Upper lobe of left lung (tissue), 4 donors: ENCODE measurements around the gene HDAC7.

Source experiments
- CTCF ChIP-seq, 6 experiments: fragments of 450-650 bp in 4 of 6; fragments of 200-600 bp in 2 of 6; sonication (generic) in 2 of 6; IDR thresholded peaks; one replicate each; pipeline ENCODE4 v1.5.1; 2016 to 2019; ENCODE audit warnings: antibody characterized with exemption in 6 of 6
- EP300 ChIP-seq, 4 donors: sonication (generic); formaldehyde crosslinking; IDR thresholded peaks; one replicate each; pipeline ENCODE4 v1.5.1; 2017; ENCODE audit warnings: antibody characterized with exemption in 4 of 4, control low read depth in 2 of 4
- POLR2AphosphoS5 ChIP-seq, 2 donors: sonication (generic); formaldehyde crosslinking; IDR thresholded peaks; one replicate each; pipeline ENCODE4 v1.5.1; 2017; ENCODE audit warnings: antibody characterized with exemption in 2 of 2

- TF ChIP-seq EP300 (IDR thresholded peaks at IDR 0.05) (no peak), POLR2AphosphoS5 (IDR thresholded peaks at IDR 0.05) (no peak), CTCF (IDR thresholded peaks at IDR 0.05) (no peak)
Observed at GRCh38 chr12:47818467-47819137, 1.1 kb downstream of the HDAC7 start.
